Mesodermal cell (in vitro differentiated cells): ENCODE results near the gene GPR55.
"Not testable (repeated sequence)": the region's sequence is repeated elsewhere in the genome, so short reads cannot be mapped to it uniquely, and the experiment has no call there.

Source experiments
- H3K27ac ChIP-seq: 2 replicates; pipeline ENCODE4 v1.7.0; 2013; ENCODE audit warnings: mild to moderate bottlenecking, low read depth, low read length, moderate library complexity; ENCODE audit not compliant: severe bottlenecking
- H3K36me3 ChIP-seq: 2 replicates; pipeline ENCODE4 v1.7.1; 2013; ENCODE audit warnings: mild to moderate bottlenecking, low read length, moderate library complexity; ENCODE audit not compliant: control insufficient read depth, insufficient read depth
- H3K4me1 ChIP-seq: one replicate; pipeline ENCODE4 v1.7.1; 2013; ENCODE audit warnings: mild to moderate bottlenecking, low read length; ENCODE audit not compliant: insufficient read depth, control insufficient read depth, poor library complexity, severe bottlenecking
- H3K4me3 ChIP-seq: 2 replicates; pipeline ENCODE4 v1.7.0; 2013; ENCODE audit warnings: low read length, control low read depth, mild to moderate bottlenecking; ENCODE audit not compliant: insufficient read depth, poor library complexity, severe bottlenecking; ENCODE audit errors: extremely low read depth
- H3K9me3 ChIP-seq: 2 replicates; pipeline ENCODE4 v1.7.1; 2013; ENCODE audit warnings: mild to moderate bottlenecking, low read length, moderate library complexity; ENCODE audit not compliant: control insufficient read depth
- WGBS, 2 experiments: methylation state at CpG; one replicate each; pipeline ENCODE4 v1.1.5; 2013; ENCODE audit warnings: missing lambda C conversion rate in 2 of 2; ENCODE audit not compliant: insufficient coverage in 2 of 2; 5-methylcytosine and 5-hydroxymethylcytosine counted together

Gene GPR55

DNA sequence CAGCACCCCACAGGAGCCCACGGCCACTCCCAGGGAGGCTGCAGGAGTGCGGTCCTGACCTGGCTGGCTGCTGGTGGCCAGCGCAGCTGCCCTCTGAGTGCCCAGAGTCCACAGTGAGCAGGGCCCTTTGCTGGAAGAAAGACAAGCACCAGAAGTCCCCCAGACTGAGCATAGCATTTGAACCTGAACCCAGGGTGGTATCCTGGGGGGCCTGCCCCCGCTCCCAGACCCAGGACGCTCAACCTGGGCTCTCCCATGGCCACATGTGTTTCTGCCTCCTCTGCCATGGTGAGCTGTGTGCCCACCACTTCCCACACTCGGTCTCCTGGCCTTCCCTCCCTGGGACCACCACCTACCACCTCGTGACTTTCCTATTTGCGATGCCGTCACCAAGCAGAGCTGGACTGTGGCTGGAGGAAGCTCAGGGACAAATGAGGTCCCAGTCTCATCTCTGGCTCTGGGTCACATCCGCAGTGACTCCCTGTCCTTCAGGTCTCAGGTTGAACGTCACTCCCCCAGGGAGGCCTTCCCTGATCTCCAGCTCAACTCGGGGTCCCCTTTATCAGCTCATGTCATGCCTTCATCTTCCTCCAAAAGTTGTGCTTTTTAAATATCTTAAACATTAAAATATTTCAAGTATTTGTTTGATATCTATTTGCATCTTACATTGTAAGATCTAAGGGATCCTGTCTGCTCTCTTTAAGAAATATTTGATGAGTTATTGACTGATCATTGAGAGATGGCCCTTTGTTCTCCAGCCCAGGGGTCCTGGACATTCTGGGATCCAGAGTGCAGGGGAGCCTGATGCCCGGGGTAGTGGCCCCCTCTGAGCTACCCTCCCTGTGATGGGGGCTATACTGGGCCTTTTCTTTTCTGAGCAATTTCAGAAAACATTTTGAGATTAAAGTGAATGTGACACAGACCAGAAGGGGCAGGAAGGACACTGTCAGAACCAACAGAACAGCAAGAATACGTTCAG, 16.4 kb upstream of the GPR55 start:
- H3K36me3 ChIP-seq: no peaks in the 10 kb centered on the region
- no peak overlapping the region for H3K4me3 ChIP-seq
- H3K4me1 ChIP-seq: no peaks in the 10 kb centered on the region
- no peak overlapping the region for H3K27ac ChIP-seq
- WGBS, 2 experiments: 84 to 88% methylated on average over 12 to 13 of the region's 14 CpGs
- H3K9me3 ChIP-seq: peaks cover 15% of the 10 kb centered on the region

- Histone ChIP-seq H3K36me3 (no peaks in the 10 kb centered on the region), H3K9me3 (peaks cover 19% of the 10 kb centered on the region), H3K4me3 (no peak overlapping the region), H3K4me1 (no peaks in the 10 kb centered on the region), H3K27ac (no peak overlapping the region)
- 87 to 94% methylated on average over 9 of the region's 9 CpGs for WGBS, 2 experiments
Observed at GRCh38 chr2:230940471-230940815, 15.4 kb upstream of the GPR55 start.

- H3K27ac ChIP-seq: no peak overlapping the region
- peaks cover 19% of the 10 kb centered on the region for H3K9me3 ChIP-seq
- no peaks in the 10 kb centered on the region for H3K4me1 ChIP-seq
- H3K36me3 ChIP-seq: no peaks in the 10 kb centered on the region
- H3K4me3 ChIP-seq: no peak overlapping the region
- 91 to 93% methylated on average over 11 to 17 of the region's 18 CpGs for WGBS, 2 experiments
Observed at GRCh38 chr2:230939691-230940470, 14.8 kb upstream of the GPR55 start.

GRCh38 chr2:230939066-230939591, 14.1 kb upstream of the GPR55 start:
- peaks cover 19% of the 10 kb centered on the region for H3K9me3 ChIP-seq
- H3K4me3 ChIP-seq: no peak overlapping the region
- no peaks in the 10 kb centered on the region for H3K4me1 ChIP-seq
- no peak overlapping the region for H3K27ac ChIP-seq
- no peaks in the 10 kb centered on the region for H3K36me3 ChIP-seq
- WGBS, 2 experiments: 96% methylated on average over 4 to 6 of the region's 7 CpGs

DNA sequence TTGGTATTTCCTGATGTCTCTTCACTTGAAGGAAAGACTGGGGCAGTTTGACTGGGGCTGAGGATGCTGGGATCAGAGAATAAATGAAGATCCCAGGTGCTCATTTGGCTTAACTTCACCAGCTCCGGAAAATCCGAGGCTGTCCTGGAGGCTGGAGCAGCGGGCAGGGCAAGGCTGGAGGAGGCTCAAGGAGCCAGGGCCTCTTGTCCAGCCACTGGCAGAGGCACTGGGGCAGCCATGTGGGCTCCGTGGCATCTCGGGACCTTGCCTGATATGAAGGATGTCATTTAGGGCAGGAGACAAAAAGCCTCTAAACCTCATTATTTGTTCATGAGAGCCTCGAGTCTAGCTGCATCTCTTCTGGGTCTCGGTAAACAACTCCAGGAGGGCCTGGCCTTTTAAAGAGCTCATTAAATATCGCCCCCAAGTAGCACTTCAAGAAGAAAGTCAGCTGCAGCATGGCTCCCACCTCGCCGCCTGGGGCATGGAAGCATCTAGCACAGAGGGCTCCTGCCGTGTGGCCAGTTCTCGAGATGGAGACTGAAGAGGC, 13.5 kb upstream of the GPR55 start:
- 92 to 93% methylated on average over 12 of the region's 12 CpGs for WGBS, 2 experiments
- H3K27ac ChIP-seq: no peak overlapping the region
- no peak overlapping the region for H3K4me3 ChIP-seq
- peaks cover 19% of the 10 kb centered on the region for H3K9me3 ChIP-seq
- no peaks in the 10 kb centered on the region for H3K36me3 ChIP-seq
- H3K4me1 ChIP-seq: no peaks in the 10 kb centered on the region

GRCh38 chr2:230938098-230938497, 13.1 kb upstream of the GPR55 start:
- no CpG with 5 or more reads among the region's 3 CpGs for WGBS, 2 experiments
- no peak overlapping the region for H3K27ac ChIP-seq

GRCh38 chr2:230937362-230937761, 12.3 kb upstream of the GPR55 start:
- Histone ChIP-seq H3K4me1 (peaks cover 1% of the 10 kb centered on the region), H3K36me3 (no peaks in the 10 kb centered on the region), H3K4me3 (no peak overlapping the region), H3K27ac (no peak overlapping the region), H3K9me3 (peaks cover 19% of the 10 kb centered on the region)
- 67 to 90% methylated on average over 1 to 2 of the region's 4 CpGs for WGBS, 2 experiments

More at GRCh38 chr2:230938098-230938497, 13.1 kb upstream of the GPR55 start:
- H3K4me3 ChIP-seq: no peak overlapping the region
- no peaks in the 10 kb centered on the region for H3K36me3 ChIP-seq
- no peaks in the 10 kb centered on the region for H3K4me1 ChIP-seq
- peaks cover 19% of the 10 kb centered on the region for H3K9me3 ChIP-seq

DNA sequence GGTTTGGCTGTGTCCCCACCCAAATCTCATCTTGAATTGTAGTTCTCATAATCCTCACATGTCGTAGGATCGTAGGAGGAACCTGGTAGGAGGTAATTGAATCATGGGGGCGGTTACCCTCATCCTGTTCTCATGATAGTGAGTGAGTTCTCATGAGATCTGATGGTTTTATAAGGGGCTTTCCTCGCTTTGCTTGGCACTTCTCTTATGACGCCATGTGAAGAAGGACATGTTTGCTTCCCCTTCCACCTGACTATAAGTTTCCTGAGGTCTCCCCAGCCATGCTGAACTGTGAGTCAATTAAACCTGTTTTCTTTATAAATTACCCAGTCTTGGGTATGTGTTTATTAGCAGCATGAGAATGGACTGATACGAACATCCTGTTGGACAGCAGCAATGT, 11.2 kb upstream of the GPR55 start:
- H3K9me3 ChIP-seq: peaks cover 19% of the 10 kb centered on the region
- H3K36me3 ChIP-seq, H3K4me1 ChIP-seq, H3K4me3 ChIP-seq, H3K27ac ChIP-seq: not testable (repeated sequence)
- WGBS, 2 experiments: 90 to 100% methylated on average over 2 to 5 of the region's 6 CpGs

GRCh38 chr2:230935130-230935430, 10.0 kb upstream of the GPR55 start:
- Histone ChIP-seq H3K4me1 (peaks cover 4% of the 10 kb centered on the region), H3K9me3 (peaks cover 19% of the 10 kb centered on the region), H3K4me3 (no peak overlapping the region), H3K27ac (no peak overlapping the region), H3K36me3 (no peaks in the 10 kb centered on the region)
- 91 to 92% methylated on average over 8 to 9 of the region's 9 CpGs for WGBS, 2 experiments

DNA sequence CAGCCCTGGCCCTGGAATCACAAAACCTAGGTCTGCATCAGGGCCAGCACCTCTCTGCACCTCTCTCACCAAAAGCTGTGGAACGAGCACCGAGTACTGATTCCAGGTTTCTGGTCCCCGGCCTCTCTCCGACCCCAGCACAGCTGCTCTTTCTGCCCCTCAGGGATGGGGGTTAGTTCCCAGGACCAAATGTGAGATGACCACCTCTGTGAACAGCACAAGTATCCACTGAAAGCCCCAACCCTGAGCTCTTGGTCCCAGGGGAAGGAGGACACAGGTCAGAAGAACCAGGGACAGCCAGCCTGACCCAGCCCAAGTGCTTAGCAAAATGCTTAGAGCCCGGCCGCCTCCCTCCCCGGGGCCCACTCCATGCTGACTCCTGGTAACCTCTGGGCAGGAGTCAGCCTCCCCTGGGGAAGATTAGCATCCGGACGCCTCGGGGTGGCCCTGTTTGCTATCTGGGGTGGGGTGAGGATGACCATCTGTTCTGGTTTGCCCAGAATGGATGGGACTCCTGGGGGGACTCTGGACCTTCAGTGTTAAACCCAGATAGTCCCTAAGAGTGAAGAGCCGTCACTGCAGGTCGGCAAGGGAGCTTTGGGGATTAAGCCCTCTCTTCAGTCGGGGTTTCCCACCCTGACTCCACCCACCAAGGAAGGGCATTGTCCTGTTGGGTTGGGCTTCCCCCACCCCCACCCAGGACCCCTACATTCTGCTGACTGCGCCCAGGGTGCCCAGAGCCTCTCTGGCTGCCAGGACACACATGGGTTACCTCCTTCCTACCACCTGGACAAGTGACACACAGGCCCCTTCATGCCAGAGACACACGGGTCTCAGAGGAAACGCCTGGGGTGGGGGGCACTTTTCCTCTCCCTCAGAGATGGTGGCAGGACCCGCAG, 9.4 kb upstream of the GPR55 start:
- no peaks in the 10 kb centered on the region for H3K36me3 ChIP-seq
- H3K4me3 ChIP-seq: no peak overlapping the region
- no peak overlapping the region for H3K27ac ChIP-seq
- H3K9me3 ChIP-seq: peaks cover 19% of the 10 kb centered on the region
- 96 to 99% methylated on average over 13 to 14 of the region's 17 CpGs for WGBS, 2 experiments
- peaks cover 4% of the 10 kb centered on the region for H3K4me1 ChIP-seq
